ENCODE measurements around the gene ESD.

The ESD gene

GRCh38 chr13:46803586-46803985 lies 6.6 kb upstream of the ESD start:
- TF ChIP-seq CTCF (IDR thresholded peaks at IDR 0.05): no peak
- no peaks in the 10 kb centered on the region for H3K4me1 Mint-ChIP-seq
- DNase-seq: no peak
- no peaks in the 10 kb centered on the region for H3K27me3 Mint-ChIP-seq (ENCODE audit: low read depth, poor library complexity)
- no peaks in the 10 kb centered on the region for H3K9me3 Mint-ChIP-seq
- no peak overlapping the region for H3K4me3 Mint-ChIP-seq
- no peak overlapping the region for H3K27ac Mint-ChIP-seq
- H3K36me3 Mint-ChIP-seq (ENCODE audit: low read depth): no peaks in the 10 kb centered on the region

- H3K27me3 Mint-ChIP-seq (ENCODE audit: low read depth, poor library complexity): peaks cover 3% of the 10 kb centered on the region
- TF ChIP-seq CTCF (IDR thresholded peaks at IDR 0.05): no peak
- DNase-seq: no peak
- H3K27ac Mint-ChIP-seq: no peak overlapping the region
- H3K4me3 Mint-ChIP-seq: no peak overlapping the region
- H3K36me3 Mint-ChIP-seq (ENCODE audit: low read depth): no peaks in the 10 kb centered on the region
- H3K9me3 Mint-ChIP-seq: no peaks in the 10 kb centered on the region
- peaks cover 10% of the 10 kb centered on the region for H3K4me1 Mint-ChIP-seq
Observed at GRCh38 chr13:46801858-46802257, 4.9 kb upstream of the ESD start.

- Mint-ChIP-seq H3K27ac (no peak overlapping the region), H3K27me3 (ENCODE audit: low read depth, poor library complexity) (peaks cover 3% of the 10 kb centered on the region), H3K4me3 (no peak overlapping the region), H3K36me3 (ENCODE audit: low read depth) (peaks cover 9% of the 10 kb centered on the region), H3K9me3 (no peaks in the 10 kb centered on the region), H3K4me1 (peaks cover 33% of the 10 kb centered on the region)
- TF ChIP-seq CTCF (IDR thresholded peaks at IDR 0.05): no peak
- DNase-seq: no peak
Observed at GRCh38 chr13:46799139-46799538, 2.2 kb upstream of the ESD start.

GRCh38 chr13:46797501-46798237 lies 708 bp upstream of the ESD start:
- peaks cover 39% of the 10 kb centered on the region for H3K4me1 Mint-ChIP-seq
- H3K27ac Mint-ChIP-seq: no peak overlapping the region
- DNase-seq: no peak
- peaks cover 3% of the 10 kb centered on the region for H3K27me3 Mint-ChIP-seq (ENCODE audit: low read depth, poor library complexity)
- peaks cover 15% of the 10 kb centered on the region for H3K36me3 Mint-ChIP-seq (ENCODE audit: low read depth)
- no peak for TF ChIP-seq CTCF (IDR thresholded peaks at IDR 0.05)
- peak overlapping the region; percentile 91 for H3K4me3 Mint-ChIP-seq
- no peaks in the 10 kb centered on the region for H3K9me3 Mint-ChIP-seq

DNA sequence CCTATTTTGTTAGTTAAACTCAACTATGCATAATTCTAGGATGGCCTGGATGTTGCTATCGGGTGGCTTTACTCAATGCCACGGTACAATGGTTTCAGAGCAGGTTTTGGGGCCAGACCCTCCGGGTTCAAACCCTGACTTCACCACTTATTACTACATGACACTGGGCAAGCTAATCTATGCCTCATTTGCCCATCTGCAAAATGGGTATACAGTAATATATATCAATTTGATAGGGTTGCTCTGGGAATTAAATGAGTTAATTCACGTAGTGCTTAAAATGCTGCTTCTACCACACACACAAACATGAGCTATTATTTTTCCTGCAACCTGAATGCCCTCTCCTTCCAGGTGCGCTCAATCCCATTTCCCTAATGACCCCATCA lies 839 bp downstream of the ESD start:
- no peak for DNase-seq
- Mint-ChIP-seq H3K4me3 (peak overlapping the region; percentile 91), H3K4me1 (peaks cover 39% of the 10 kb centered on the region), H3K9me3 (no peaks in the 10 kb centered on the region), H3K27me3 (ENCODE audit: low read depth, poor library complexity) (peaks cover 3% of the 10 kb centered on the region), H3K36me3 (ENCODE audit: low read depth) (peaks cover 15% of the 10 kb centered on the region), H3K27ac (peak overlapping the region; percentile 97)
- no peak for TF ChIP-seq CTCF (IDR thresholded peaks at IDR 0.05)

- Mint-ChIP-seq H3K27me3 (ENCODE audit: low read depth, poor library complexity) (peaks cover 3% of the 10 kb centered on the region), H3K4me3 (peak overlapping the region; percentile 61), H3K27ac (no peak overlapping the region), H3K9me3 (no peaks in the 10 kb centered on the region), H3K4me1 (peaks cover 39% of the 10 kb centered on the region), H3K36me3 (ENCODE audit: low read depth) (peaks cover 21% of the 10 kb centered on the region)
- TF ChIP-seq CTCF (IDR thresholded peaks at IDR 0.05): no peak
- no peak for DNase-seq
Observed at GRCh38 chr13:46795321-46795720, 1.6 kb downstream of the ESD start.

Measured in nephron progenitor cell (in vitro differentiated cells).